WTC11 (cell line): ENCODE measurements around the gene AQP1. TPM values are rescaled to one million over a fixed set of nuclear protein-coding genes. Genes with fewer than 3 reads are reported as not detected.

Experiments used
- ATAC-seq: fragments of 200-7000 bp; cut with Tn5 transposase; 2 replicates; pipeline ENCODE4 v1.10.0; 2021; ENCODE audit warnings: mild to moderate bottlenecking, moderate library complexity
- CTCF ChIA-PET: fragments of 300-600 bp; sonication (Branson Sonifier 250); formaldehyde crosslinking; loops from one replicate; lab custom pipeline; 2021; ENCODE audit warnings: antibody characterized with exemption; lab: Charles Lee
- POLR2A ChIA-PET: fragments of 350-600 bp; sonication (Branson Sonifier 250); formaldehyde crosslinking; loops from one replicate; lab custom pipeline; 2021; ENCODE audit warnings: antibody characterized with exemption; lab: Charles Lee
- DNase-seq: peaks from one replicate; pipeline ENCODE4 v3.0.0; 2021; ENCODE audit warnings: low spot score
- H3K27ac Mint-ChIP-seq: 2 replicates; pipeline ENCODE4 v1.8.0; 2021; ENCODE audit warnings: mixed read lengths
- H3K27me3 Mint-ChIP-seq: 2 replicates; pipeline ENCODE4 v1.8.0; 2021; ENCODE audit warnings: low read depth, mild to moderate bottlenecking, moderate library complexity, mixed read lengths
- H3K36me3 Mint-ChIP-seq: 2 replicates; pipeline ENCODE4 v1.8.0; 2021; ENCODE audit warnings: mixed read lengths
- H3K4me1 Mint-ChIP-seq: 2 replicates; pipeline ENCODE4 v1.8.0; 2022; ENCODE audit warnings: mixed read lengths
- H3K4me3 Mint-ChIP-seq: 2 replicates; pipeline ENCODE4 v1.8.0; 2021; ENCODE audit warnings: mild to moderate bottlenecking, moderate library complexity, mixed read lengths
- H3K9me3 Mint-ChIP-seq: 2 replicates; pipeline ENCODE4 v1.8.0; 2021; ENCODE audit warnings: mixed read lengths
- ARID4B ChIP-seq: sonication (generic); formaldehyde crosslinking; IDR thresholded peaks from 2 replicates; pipeline ENCODE4 v1.8.0; 2023; ENCODE audit warnings: missing genetic modification reagents, mild to moderate bottlenecking, borderline replicate concordance
- ATF1 ChIP-seq: sonication (generic); formaldehyde crosslinking; IDR thresholded peaks from 2 replicates; pipeline ENCODE4 v1.8.1; 2023; ENCODE audit warnings: mild to moderate bottlenecking, moderate library complexity, missing genetic modification reagents
- ATF6 ChIP-seq: sonication (generic); formaldehyde crosslinking; IDR thresholded peaks from 2 replicates; pipeline ENCODE4 v1.8.1; 2023; ENCODE audit warnings: mild to moderate bottlenecking, missing genetic modification reagents
- CREB1 ChIP-seq: sonication (generic); formaldehyde crosslinking; IDR thresholded peaks from 2 replicates; pipeline ENCODE4 v1.8.0; 2023; ENCODE audit warnings: mild to moderate bottlenecking, missing genetic modification reagents
- CTCF ChIP-seq: fragments of 200-600 bp; IDR thresholded peaks from 2 replicates; pipeline ENCODE4 v1.8.0; 2022; ENCODE audit warnings: antibody characterized with exemption
- GRHL2 ChIP-seq: fragments of 250-450 bp; sonication (Bioruptor Pico); IDR thresholded peaks from 2 replicates; pipeline ENCODE4 v1.8.0; 2022; ENCODE audit warnings: mild to moderate bottlenecking, moderate library complexity; ENCODE audit not compliant: insufficient replicate concordance, severe bottlenecking
- KAT7 ChIP-seq: sonication (generic); formaldehyde crosslinking; IDR thresholded peaks from 2 replicates; pipeline ENCODE4 v1.8.1; 2023; ENCODE audit warnings: missing genetic modification reagents, mild to moderate bottlenecking, borderline replicate concordance
- PRRX2 ChIP-seq: fragments of 250-450 bp; sonication (Bioruptor Pico); IDR thresholded peaks from 2 replicates; pipeline ENCODE4 v1.8.0; 2021; ENCODE audit warnings: mild to moderate bottlenecking
- SP1 ChIP-seq: sonication (generic); formaldehyde crosslinking; conservative IDR thresholded peaks from 2 replicates; pipeline ENCODE4 v1.8.1; 2022; ENCODE audit warnings: missing genetic modification reagents
- TEAD4 ChIP-seq: sonication (generic); formaldehyde crosslinking; IDR thresholded peaks from 2 replicates; pipeline ENCODE4 v1.8.0; 2022; ENCODE audit warnings: mild to moderate bottlenecking, missing genetic modification reagents
- TP53 ChIP-seq: sonication (generic); formaldehyde crosslinking; IDR thresholded peaks from 2 replicates; pipeline ENCODE4 v1.8.1; 2023; ENCODE audit warnings: mild to moderate bottlenecking, missing genetic modification reagents
- USF1 ChIP-seq: sonication (generic); formaldehyde crosslinking; IDR thresholded peaks from 2 replicates; pipeline ENCODE4 v1.8.0; 2022; ENCODE audit warnings: mild to moderate bottlenecking, missing genetic modification reagents
- USF2 ChIP-seq: sonication (generic); formaldehyde crosslinking; IDR thresholded peaks from 2 replicates; pipeline ENCODE4 v1.8.1; 2023; ENCODE audit warnings: mild to moderate bottlenecking, missing genetic modification reagents, moderate library complexity
- ZBTB43 ChIP-seq: sonication (generic); formaldehyde crosslinking; IDR thresholded peaks from 2 replicates; pipeline ENCODE4 v1.8.1; 2023; ENCODE audit warnings: mild to moderate bottlenecking, missing genetic modification reagents
- ZNF232 ChIP-seq: sonication (generic); formaldehyde crosslinking; IDR thresholded peaks from 2 replicates; pipeline ENCODE4 v1.8.0; 2022; ENCODE audit warnings: mild to moderate bottlenecking, missing genetic modification reagents
- ZNF425 ChIP-seq: fragments of 250-450 bp; sonication (Bioruptor Pico); conservative IDR thresholded peaks from 2 replicates; pipeline ENCODE4 v1.9.0; 2021; ENCODE audit warnings: mild to moderate bottlenecking
- ZNF532 ChIP-seq: fragments of 250-450 bp; sonication (Bioruptor Pico); IDR thresholded peaks from 2 replicates; pipeline ENCODE4 v1.9.0; 2021; ENCODE audit warnings: mild to moderate bottlenecking, borderline replicate concordance
- total RNA-seq: library from RNA; stranded (reverse); gene quantifications from 3 replicates; pipeline ENCODE4 v1.2.3, GENCODE V29; 2021

AQP1 gene
- total RNA-seq, 1 experiment from 2014 or later = 0.81 TPM

- no peak for TF ChIP-seq ZNF425
- no peak for TF ChIP-seq ZBTB43 (CRISPR knock-in tag)
- TF ChIP-seq ZNF232 (CRISPR knock-in tag) = no peak
- no peak for TF ChIP-seq TP53 (CRISPR knock-in tag)
- TF ChIP-seq CREB1 = no peak
- TF ChIP-seq GRHL2 (CRISPR knock-in tag) = no peak
- TF ChIP-seq PRRX2 (CRISPR knock-in tag) = no peak
- TF ChIP-seq KAT7 (CRISPR knock-in tag) = no peak
- TF ChIP-seq ATF1 = no peak
- TF ChIP-seq, all 79 proteins: peak for 0
Measured at GRCh38 chr7:30916767-30917166, 5.1 kb downstream of the AQP1 start (continued).

GRCh38 chr7:30917216-30917893, 5.7 kb downstream of the AQP1 start:
- ATAC-seq (no peak), DNase-seq (no peak)
- Mint-ChIP-seq H3K36me3 (no peaks in the 10 kb centered on the region), H3K9me3 (no peaks in the 10 kb centered on the region), H3K4me3 (no peak overlapping the region), H3K27me3 (no peaks in the 10 kb centered on the region), H3K27ac (no peak overlapping the region), H3K4me1 (peaks cover 16% of the 10 kb centered on the region)
- POLR2A ChIA-PET = no interaction called here
- CTCF ChIA-PET = interaction anchor here (1.4 to 2.2 kb wide), 3 partner anchors 9 to 58 kb away, joined by 3 to 9 read pairs (median 8); no protein-coding TSS in a partner anchor
- TF ChIP-seq TEAD4 (CRISPR knock-in tag) = no peak
- no peak for TF ChIP-seq ARID4B
- TF ChIP-seq USF2 (CRISPR knock-in tag) = no peak
- TF ChIP-seq ZNF532 (CRISPR knock-in tag) = no peak
- TF ChIP-seq ATF6 = no peak
- no peak for TF ChIP-seq TP53 (CRISPR knock-in tag)
- no peak for TF ChIP-seq USF1
- no peak for TF ChIP-seq SP1 (CRISPR knock-in tag)
- no peak for TF ChIP-seq CTCF
